GM12878 (cell line): ENCODE measurements around the gene CDC42BPA. TPM values are rescaled to one million over a fixed set of nuclear protein-coding genes. Genes with fewer than 3 reads are reported as not detected.

ENCODE experiments used
- CHD2 ChIP-seq: IDR thresholded peaks from 2 replicates; pipeline ENCODE4 v1.6.1; 2011; ENCODE audit warnings: low read depth, low read length, improper control_type of control experiment, borderline replicate concordance
- GABPA ChIP-seq: IDR thresholded peaks from 2 replicates; pipeline ENCODE4 v1.6.1; 2014; ENCODE audit warnings: antibody characterized with exemption, low read depth, mild to moderate bottlenecking, inconsistent platforms
- MXI1 ChIP-seq: fragments of 150-350 bp; IDR thresholded peaks from 2 replicates; pipeline ENCODE4 v1.6.1; 2011; ENCODE audit warnings: low read depth, mild to moderate bottlenecking, inconsistent platforms, low read length, improper control_type of control experiment
- RAD51 ChIP-seq: fragments of 450-650 bp; IDR thresholded peaks from 2 replicates; pipeline ENCODE4 v1.6.1; 2016; ENCODE audit warnings: moderate library complexity, mild to moderate bottlenecking, inconsistent platforms
- ZBED1 ChIP-seq: IDR thresholded peaks from 2 replicates; pipeline ENCODE4 v1.6.1; 2016; ENCODE audit warnings: borderline replicate concordance
- ZSCAN29 ChIP-seq: fragments of 450-650 bp; IDR thresholded peaks from 2 replicates; pipeline ENCODE4 v1.6.1; 2017; ENCODE audit warnings: mild to moderate bottlenecking, moderate library complexity
- polyA plus RNA-seq, 11 experiments: library from polyadenylated mRNA; depleted of rRNA in 4 of 11; unstranded in 6 of 11; stranded (reverse) in 5 of 11; fragments of >200 nt; fragmentation: Nextera tagmentation in 4 of 11; fragmentation: Illumina TruSeq in 1 of 11; extraction: Ambion mirVana in 4 of 11; extraction: Trizol in 1 of 11; gene quantifications; 1 replicate in 1 of 11; 2 replicates in 10 of 11; pipeline versions ENCODE4 v1.2.1 to v1.2.3, GENCODE V29; 2011 to 2016; ENCODE audit warnings: inconsistent platforms in 2 of 11, missing spikeins in 2 of 11, low read depth in 1 of 11
- total RNA-seq, 4 experiments: library from RNA; depleted of rRNA in 3 of 4; stranded (reverse); fragments of >200 nt in 3 of 4; fragmentation: Illumina TruSeq in 1 of 4; extraction: Trizol in 1 of 4; gene quantifications; 2 replicates each; pipeline versions ENCODE4 v1.2.1 to v1.2.3, GENCODE V29; 2013 to 2021
- TF ChIP-seq, protein P1 (sequence below): fragments of 450-650 bp; IDR thresholded peaks from 2 replicates; pipeline ENCODE4 v1.6.1; 2017; ENCODE audit warnings: antibody characterized with exemption, mild to moderate bottlenecking, moderate library complexity
- TF ChIP-seq, protein P2 (sequence below): fragments of 450-650 bp; IDR thresholded peaks from 2 replicates; pipeline ENCODE4 v1.6.1; 2018; ENCODE audit warnings: mild to moderate bottlenecking, low read depth, moderate library complexity; ENCODE audit not compliant: partially characterized antibody
- TF ChIP-seq, protein P3 (sequence below): fragments of 450-650 bp; IDR thresholded peaks from 2 replicates; pipeline ENCODE4 v1.6.1; 2017; ENCODE audit warnings: low read depth, mild to moderate bottlenecking, moderate library complexity

Gene CDC42BPA
- total and polyA plus RNA-seq, 10 of the 15 experiments (the other 5 are each of a cell fraction or from before 2014, with no cell fraction given): 0.02 to 0.52 (median 0.10) TPM

DNA sequence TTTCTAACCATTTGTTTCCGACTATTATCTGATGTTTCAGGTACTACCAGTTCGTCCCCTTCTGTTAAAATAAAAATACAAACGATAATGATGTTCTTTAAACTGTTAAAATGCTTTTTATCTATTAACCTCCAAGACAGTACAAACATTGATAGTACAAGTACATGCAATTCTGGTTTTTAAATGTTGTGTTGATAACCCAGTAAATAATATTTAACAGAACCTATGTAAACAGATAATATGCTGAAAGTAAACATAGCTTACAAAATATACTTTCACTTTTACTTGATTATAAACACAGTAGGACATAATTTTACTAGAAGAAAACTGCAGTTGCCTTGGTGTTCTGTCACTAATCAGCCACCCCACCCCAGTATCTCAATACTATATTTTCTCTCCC, 301.3 kb downstream of the CDC42BPA start (continued):
- TF ChIP-seq, protein P1, sequence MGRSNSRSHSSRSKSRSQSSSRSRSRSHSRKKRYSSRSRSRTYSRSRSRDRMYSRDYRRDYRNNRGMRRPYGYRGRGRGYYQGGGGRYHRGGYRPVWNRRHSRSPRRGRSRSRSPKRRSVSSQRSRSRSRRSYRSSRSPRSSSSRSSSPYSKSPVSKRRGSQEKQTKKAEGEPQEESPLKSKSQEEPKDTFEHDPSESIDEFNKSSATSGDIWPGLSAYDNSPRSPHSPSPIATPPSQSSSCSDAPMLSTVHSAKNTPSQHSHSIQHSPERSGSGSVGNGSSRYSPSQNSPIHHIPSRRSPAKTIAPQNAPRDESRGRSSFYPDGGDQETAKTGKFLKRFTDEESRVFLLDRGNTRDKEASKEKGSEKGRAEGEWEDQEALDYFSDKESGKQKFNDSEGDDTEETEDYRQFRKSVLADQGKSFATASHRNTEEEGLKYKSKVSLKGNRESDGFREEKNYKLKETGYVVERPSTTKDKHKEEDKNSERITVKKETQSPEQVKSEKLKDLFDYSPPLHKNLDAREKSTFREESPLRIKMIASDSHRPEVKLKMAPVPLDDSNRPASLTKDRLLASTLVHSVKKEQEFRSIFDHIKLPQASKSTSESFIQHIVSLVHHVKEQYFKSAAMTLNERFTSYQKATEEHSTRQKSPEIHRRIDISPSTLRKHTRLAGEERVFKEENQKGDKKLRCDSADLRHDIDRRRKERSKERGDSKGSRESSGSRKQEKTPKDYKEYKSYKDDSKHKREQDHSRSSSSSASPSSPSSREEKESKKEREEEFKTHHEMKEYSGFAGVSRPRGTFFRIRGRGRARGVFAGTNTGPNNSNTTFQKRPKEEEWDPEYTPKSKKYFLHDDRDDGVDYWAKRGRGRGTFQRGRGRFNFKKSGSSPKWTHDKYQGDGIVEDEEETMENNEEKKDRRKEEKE: no peak
- TF ChIP-seq ZBED1: no peak
- TF ChIP-seq RAD51: no peak
- TF ChIP-seq, protein P2, sequence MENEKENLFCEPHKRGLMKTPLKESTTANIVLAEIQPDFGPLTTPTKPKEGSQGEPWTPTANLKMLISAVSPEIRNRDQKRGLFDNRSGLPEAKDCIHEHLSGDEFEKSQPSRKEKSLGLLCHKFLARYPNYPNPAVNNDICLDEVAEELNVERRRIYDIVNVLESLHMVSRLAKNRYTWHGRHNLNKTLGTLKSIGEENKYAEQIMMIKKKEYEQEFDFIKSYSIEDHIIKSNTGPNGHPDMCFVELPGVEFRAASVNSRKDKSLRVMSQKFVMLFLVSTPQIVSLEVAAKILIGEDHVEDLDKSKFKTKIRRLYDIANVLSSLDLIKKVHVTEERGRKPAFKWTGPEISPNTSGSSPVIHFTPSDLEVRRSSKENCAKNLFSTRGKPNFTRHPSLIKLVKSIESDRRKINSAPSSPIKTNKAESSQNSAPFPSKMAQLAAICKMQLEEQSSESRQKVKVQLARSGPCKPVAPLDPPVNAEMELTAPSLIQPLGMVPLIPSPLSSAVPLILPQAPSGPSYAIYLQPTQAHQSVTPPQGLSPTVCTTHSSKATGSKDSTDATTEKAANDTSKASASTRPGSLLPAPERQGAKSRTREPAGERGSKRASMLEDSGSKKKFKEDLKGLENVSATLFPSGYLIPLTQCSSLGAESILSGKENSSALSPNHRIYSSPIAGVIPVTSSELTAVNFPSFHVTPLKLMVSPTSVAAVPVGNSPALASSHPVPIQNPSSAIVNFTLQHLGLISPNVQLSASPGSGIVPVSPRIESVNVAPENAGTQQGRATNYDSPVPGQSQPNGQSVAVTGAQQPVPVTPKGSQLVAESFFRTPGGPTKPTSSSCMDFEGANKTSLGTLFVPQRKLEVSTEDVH: no peak
- TF ChIP-seq ZSCAN29: no peak
- TF ChIP-seq, protein P3, sequence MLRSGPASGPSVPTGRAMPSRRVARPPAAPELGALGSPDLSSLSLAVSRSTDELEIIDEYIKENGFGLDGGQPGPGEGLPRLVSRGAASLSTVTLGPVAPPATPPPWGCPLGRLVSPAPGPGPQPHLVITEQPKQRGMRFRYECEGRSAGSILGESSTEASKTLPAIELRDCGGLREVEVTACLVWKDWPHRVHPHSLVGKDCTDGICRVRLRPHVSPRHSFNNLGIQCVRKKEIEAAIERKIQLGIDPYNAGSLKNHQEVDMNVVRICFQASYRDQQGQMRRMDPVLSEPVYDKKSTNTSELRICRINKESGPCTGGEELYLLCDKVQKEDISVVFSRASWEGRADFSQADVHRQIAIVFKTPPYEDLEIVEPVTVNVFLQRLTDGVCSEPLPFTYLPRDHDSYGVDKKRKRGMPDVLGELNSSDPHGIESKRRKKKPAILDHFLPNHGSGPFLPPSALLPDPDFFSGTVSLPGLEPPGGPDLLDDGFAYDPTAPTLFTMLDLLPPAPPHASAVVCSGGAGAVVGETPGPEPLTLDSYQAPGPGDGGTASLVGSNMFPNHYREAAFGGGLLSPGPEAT: no peak
- TF ChIP-seq GABPA: no peak
- TF ChIP-seq MXI1: no peak
- TF ChIP-seq CHD2: no peak
